ENCODE data around the gene DPM2.

Gene DPM2

GRCh38 chr9:127965953-127966352 lies 28.3 kb upstream of the DPM2 start:
- TF ChIP-seq CEBPB (IDR thresholded peaks at IDR 0.05) = no peak
- no peak for TF ChIP-seq EP300 (IDR thresholded peaks at IDR 0.05; ENCODE audit: borderline replicate concordance)
- no peak for TF ChIP-seq TAF1 (IDR thresholded peaks at IDR 0.05; ENCODE audit: low read depth)

GRCh38 chr9:127963359-127964064 lies 25.9 kb upstream of the DPM2 start:
- no peak for TF ChIP-seq CREB1 (IDR thresholded peaks at IDR 0.05; ENCODE audit: low read depth)
- TF ChIP-seq NFIC (IDR thresholded peaks at IDR 0.05) = peak; percentile 25; the same call in 1 of the 2 replicates
- TF ChIP-seq, protein P1, sequence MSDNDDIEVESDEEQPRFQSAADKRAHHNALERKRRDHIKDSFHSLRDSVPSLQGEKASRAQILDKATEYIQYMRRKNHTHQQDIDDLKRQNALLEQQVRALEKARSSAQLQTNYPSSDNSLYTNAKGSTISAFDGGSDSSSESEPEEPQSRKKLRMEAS (IDR thresholded peaks at IDR 0.05) = no peak; the same call in 1 of the 2 replicates
- TF ChIP-seq YY1 (IDR thresholded peaks at IDR 0.05; ENCODE audit: low read depth) = no peak

DNA sequence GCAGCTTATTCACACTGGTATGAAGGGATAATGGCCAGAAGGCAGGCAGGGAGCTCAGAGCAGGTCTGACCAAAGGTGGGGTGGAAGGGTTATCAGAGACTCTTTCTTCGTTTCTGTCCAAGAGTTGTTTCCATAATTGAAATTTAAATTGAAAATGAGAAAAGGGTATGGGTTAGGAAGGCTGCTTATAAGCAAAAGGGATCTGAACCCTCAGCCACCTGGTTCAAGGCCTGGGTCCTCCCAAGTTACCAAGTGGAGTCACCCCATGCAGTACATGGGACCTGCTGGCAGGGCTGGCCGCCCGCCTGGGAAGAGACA lies 25.3 kb upstream of the DPM2 start:
- TF ChIP-seq CREB1 (IDR thresholded peaks at IDR 0.05; ENCODE audit: low read depth) (no peak), YY1 (IDR thresholded peaks at IDR 0.05; ENCODE audit: low read depth) (no peak), FOXM1 (IDR thresholded peaks at IDR 0.05; ENCODE audit: borderline replicate concordance, low read depth) (no peak), USF1 (IDR thresholded peaks at IDR 0.05) (no peak), CEBPB (IDR thresholded peaks at IDR 0.05) (no peak), EGR1 (IDR thresholded peaks at IDR 0.05) (no peak), TEAD4 (IDR thresholded peaks at IDR 0.05) (no peak), NFIC (IDR thresholded peaks at IDR 0.05) (no peak), REST (IDR thresholded peaks at IDR 0.05; ENCODE audit: low read depth) (no peak), TAF1 (IDR thresholded peaks at IDR 0.05; ENCODE audit: low read depth) (no peak), TCF12 (IDR thresholded peaks at IDR 0.05; ENCODE audit: low read depth) (no peak), ZBTB7A (IDR thresholded peaks at IDR 0.05; ENCODE audit: low read depth) (no peak), EP300 (IDR thresholded peaks at IDR 0.05; ENCODE audit: borderline replicate concordance) (no peak)
- TF ChIP-seq, protein P1 (IDR thresholded peaks at IDR 0.05) = no peak

DNA sequence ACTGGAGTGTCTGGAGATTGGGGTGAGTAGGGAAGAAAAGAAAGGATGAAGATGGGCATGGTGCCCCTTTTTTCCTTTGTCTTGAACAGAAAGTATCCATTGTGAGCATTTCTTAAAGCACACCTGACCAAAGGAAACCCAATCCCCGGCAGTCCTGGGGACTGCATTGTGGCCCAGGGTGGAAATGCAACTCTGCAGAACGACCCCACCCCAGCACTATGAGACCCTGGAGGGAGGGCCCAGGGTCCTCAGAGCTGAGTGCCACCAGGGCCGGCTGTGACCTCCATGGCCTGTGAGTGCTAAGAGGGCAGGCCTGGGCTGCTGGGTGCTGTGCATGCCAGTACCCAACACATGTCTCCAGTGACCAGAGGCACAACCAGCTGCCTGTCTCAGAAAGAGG lies 24.6 kb upstream of the DPM2 start:
- TF ChIP-seq TAF1 (IDR thresholded peaks at IDR 0.05; ENCODE audit: low read depth) = no peak
- no peak for TF ChIP-seq REST (IDR thresholded peaks at IDR 0.05; ENCODE audit: low read depth)
- TF ChIP-seq TEAD4 (IDR thresholded peaks at IDR 0.05) = no peak
- no peak for TF ChIP-seq CEBPB (IDR thresholded peaks at IDR 0.05)
- no peak for TF ChIP-seq EP300 (IDR thresholded peaks at IDR 0.05; ENCODE audit: borderline replicate concordance)
- no peak for TF ChIP-seq YY1 (IDR thresholded peaks at IDR 0.05; ENCODE audit: low read depth)
- no peak for TF ChIP-seq TCF12 (IDR thresholded peaks at IDR 0.05; ENCODE audit: low read depth)
- no peak for TF ChIP-seq RAD21 (IDR thresholded peaks at IDR 0.05; ENCODE audit: low read depth)

GRCh38 chr9:127961613-127962155 lies 24.0 kb upstream of the DPM2 start:
- no peak for TF ChIP-seq NFIC (IDR thresholded peaks at IDR 0.05)
- TF ChIP-seq ZBTB7A (IDR thresholded peaks at IDR 0.05; ENCODE audit: low read depth) = no peak
- no peak for TF ChIP-seq TAF1 (IDR thresholded peaks at IDR 0.05; ENCODE audit: low read depth)
- no peak for TF ChIP-seq REST (IDR thresholded peaks at IDR 0.05; ENCODE audit: low read depth)
- TF ChIP-seq CREB1 (IDR thresholded peaks at IDR 0.05; ENCODE audit: low read depth) = no peak
- no peak for TF ChIP-seq CEBPB (IDR thresholded peaks at IDR 0.05)
- no peak for TF ChIP-seq TEAD4 (IDR thresholded peaks at IDR 0.05)
- TF ChIP-seq TCF12 (IDR thresholded peaks at IDR 0.05; ENCODE audit: low read depth) = no peak
- TF ChIP-seq EP300 (IDR thresholded peaks at IDR 0.05; ENCODE audit: borderline replicate concordance) = no peak
- no peak for TF ChIP-seq YY1 (IDR thresholded peaks at IDR 0.05; ENCODE audit: low read depth)
- no peak for TF ChIP-seq FOXM1 (IDR thresholded peaks at IDR 0.05; ENCODE audit: borderline replicate concordance, low read depth)
- no peak for TF ChIP-seq EGR1 (IDR thresholded peaks at IDR 0.05)
- no peak for TF ChIP-seq RAD21 (IDR thresholded peaks at IDR 0.05; ENCODE audit: low read depth)
- TF ChIP-seq USF1 (IDR thresholded peaks at IDR 0.05) = no peak
- TF ChIP-seq, protein P1 (IDR thresholded peaks at IDR 0.05) = no peak
